Activated naive CD8-positive, alpha-beta T cell (primary cell): ENCODE measurements around the gene TRAF3IP1.
"Not testable (repeated sequence)": the region's sequence is repeated elsewhere in the genome, so short reads cannot be mapped to it uniquely, and the experiment has no call there.

Experiments used
- H3K27ac Mint-ChIP-seq: one replicate; pipeline ENCODE4 v1.8.0; 2021; ENCODE audit warnings: mixed read lengths
- H3K27me3 Mint-ChIP-seq: one replicate; pipeline ENCODE4 v1.8.0; 2021; ENCODE audit warnings: mixed read lengths
- H3K36me3 Mint-ChIP-seq: one replicate; pipeline ENCODE4 v1.8.0; 2021; ENCODE audit warnings: mixed read lengths
- H3K4me1 Mint-ChIP-seq: one replicate; pipeline ENCODE4 v1.8.0; 2021; ENCODE audit warnings: low read depth, mixed read lengths
- H3K4me3 Mint-ChIP-seq: one replicate; pipeline ENCODE4 v1.8.0; 2021; ENCODE audit warnings: mild to moderate bottlenecking, mixed read lengths
- H3K9me3 Mint-ChIP-seq: one replicate; pipeline ENCODE4 v1.8.0; 2021; ENCODE audit warnings: low read depth, mixed read lengths

Gene TRAF3IP1

GRCh38 chr2:238383743-238384380, 63.5 kb downstream of the TRAF3IP1 start:
- Mint-ChIP-seq H3K9me3 (no peaks in the 10 kb centered on the region), H3K4me3 (no peak overlapping the region), H3K27ac (no peak overlapping the region), H3K27me3 (no peaks in the 10 kb centered on the region), H3K4me1 (peaks cover 17% of the 10 kb centered on the region), H3K36me3 (peaks cover 18% of the 10 kb centered on the region)

- no peak overlapping the region for H3K4me3 Mint-ChIP-seq
- H3K36me3 Mint-ChIP-seq = peaks cover 15% of the 10 kb centered on the region
- no peak overlapping the region for H3K27ac Mint-ChIP-seq
- no peaks in the 10 kb centered on the region for H3K4me1 Mint-ChIP-seq
- no peaks in the 10 kb centered on the region for H3K9me3 Mint-ChIP-seq
- H3K27me3 Mint-ChIP-seq = no peaks in the 10 kb centered on the region
Observed at GRCh38 chr2:238387332-238387731, 67.0 kb downstream of the TRAF3IP1 start.

GRCh38 chr2:238388794-238389193, 68.5 kb downstream of the TRAF3IP1 start:
- no peaks in the 10 kb centered on the region for H3K9me3 Mint-ChIP-seq
- no peak overlapping the region for H3K4me3 Mint-ChIP-seq
- peaks cover 5% of the 10 kb centered on the region for H3K36me3 Mint-ChIP-seq
- no peaks in the 10 kb centered on the region for H3K27me3 Mint-ChIP-seq
- H3K4me1 Mint-ChIP-seq = no peaks in the 10 kb centered on the region
- no peak overlapping the region for H3K27ac Mint-ChIP-seq

DNA sequence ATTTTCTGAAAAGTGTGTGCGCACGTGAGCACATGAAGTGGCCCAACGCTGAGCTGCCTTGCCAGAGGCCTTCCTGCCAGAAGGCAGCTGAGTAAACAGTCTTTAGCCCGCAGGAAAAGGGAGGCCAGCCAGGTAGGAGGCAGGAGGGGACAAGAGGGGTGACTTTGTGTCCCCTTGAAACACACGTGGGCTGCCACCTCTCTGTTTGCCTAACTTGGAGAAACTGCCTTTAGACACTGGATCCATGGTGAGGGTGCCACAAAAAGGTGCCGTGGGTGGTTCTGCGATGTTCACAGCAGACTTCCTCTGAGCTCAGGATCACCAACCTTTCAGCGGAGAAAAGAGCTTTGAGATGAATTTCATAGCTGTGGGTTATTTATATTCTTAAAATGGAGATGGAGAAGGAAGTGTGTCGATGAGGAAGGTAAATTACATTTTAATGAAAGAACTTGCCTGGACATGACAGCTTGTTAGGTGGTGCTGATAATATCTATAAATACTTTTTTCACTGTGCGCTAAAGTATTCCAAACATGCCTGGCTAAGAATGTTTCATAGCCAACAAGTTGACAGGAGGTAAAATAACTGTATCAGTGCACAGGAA, 69.8 kb downstream of the TRAF3IP1 start:
- no peaks in the 10 kb centered on the region for H3K4me1 Mint-ChIP-seq

GRCh38 chr2:238391042-238391689, 70.8 kb downstream of the TRAF3IP1 start:
- H3K27me3 Mint-ChIP-seq = no peaks in the 10 kb centered on the region
- H3K36me3 Mint-ChIP-seq = peaks cover 2% of the 10 kb centered on the region
- no peaks in the 10 kb centered on the region for H3K4me1 Mint-ChIP-seq
- H3K27ac Mint-ChIP-seq = no peak overlapping the region
- no peaks in the 10 kb centered on the region for H3K9me3 Mint-ChIP-seq
- H3K4me3 Mint-ChIP-seq = no peak overlapping the region

More for the DNA sequence above, 69.8 kb downstream of the TRAF3IP1 start:
- H3K9me3 Mint-ChIP-seq = no peaks in the 10 kb centered on the region
- H3K27ac Mint-ChIP-seq = no peak overlapping the region
- peaks cover 5% of the 10 kb centered on the region for H3K36me3 Mint-ChIP-seq
- H3K4me3 Mint-ChIP-seq = no peak overlapping the region
- H3K27me3 Mint-ChIP-seq = no peaks in the 10 kb centered on the region

GRCh38 chr2:238396663-238397062, 76.3 kb downstream of the TRAF3IP1 start:
- Mint-ChIP-seq H3K36me3 (no peaks in the 10 kb centered on the region), H3K27me3 (no peaks in the 10 kb centered on the region), H3K27ac (no peak overlapping the region), H3K4me1 (no peaks in the 10 kb centered on the region), H3K9me3 (no peaks in the 10 kb centered on the region), H3K4me3 (no peak overlapping the region)

GRCh38 chr2:238397356-238397755, 77.0 kb downstream of the TRAF3IP1 start:
- no peak overlapping the region for H3K27ac Mint-ChIP-seq

DNA sequence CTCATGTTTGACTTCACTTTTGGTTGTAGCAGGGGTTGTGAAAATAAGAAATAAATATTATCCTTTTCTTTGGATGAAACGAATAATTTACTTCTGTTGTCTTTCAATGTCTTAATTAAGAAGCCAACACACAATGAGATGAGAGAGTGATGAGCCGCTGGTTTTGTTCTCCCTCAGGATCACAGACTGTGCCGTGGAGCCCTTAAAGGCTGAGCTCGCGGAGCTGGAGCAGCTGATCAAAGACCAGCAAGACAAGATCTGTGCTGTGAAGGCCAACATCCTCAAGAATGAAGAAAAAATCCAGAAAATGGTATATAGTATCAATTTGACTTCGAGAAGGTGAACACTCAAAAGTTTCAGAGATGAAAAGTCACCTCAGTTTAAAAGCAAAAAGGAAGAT, 78.3 kb downstream of the TRAF3IP1 start:
- H3K4me1 Mint-ChIP-seq = no peaks in the 10 kb centered on the region
- H3K27ac Mint-ChIP-seq = no peak overlapping the region
- no peaks in the 10 kb centered on the region for H3K27me3 Mint-ChIP-seq
- H3K4me3 Mint-ChIP-seq = no peak overlapping the region
- H3K36me3 Mint-ChIP-seq = no peaks in the 10 kb centered on the region
- H3K9me3 Mint-ChIP-seq = no peaks in the 10 kb centered on the region

More at GRCh38 chr2:238397356-238397755, 77.0 kb downstream of the TRAF3IP1 start:
- Mint-ChIP-seq H3K4me1 (no peaks in the 10 kb centered on the region), H3K9me3 (no peaks in the 10 kb centered on the region), H3K27me3 (no peaks in the 10 kb centered on the region), H3K4me3 (no peak overlapping the region), H3K36me3 (no peaks in the 10 kb centered on the region)

GRCh38 chr2:238399094-238399493, 78.8 kb downstream of the TRAF3IP1 start:
- Mint-ChIP-seq H3K36me3 (no peaks in the 10 kb centered on the region), H3K4me1 (no peaks in the 10 kb centered on the region), H3K27ac (no peak overlapping the region), H3K9me3 (no peaks in the 10 kb centered on the region), H3K27me3 (no peaks in the 10 kb centered on the region), H3K4me3 (no peak overlapping the region)

- H3K4me1 Mint-ChIP-seq = peaks cover 6% of the 10 kb centered on the region
- no peaks in the 10 kb centered on the region for H3K36me3 Mint-ChIP-seq
- no peak overlapping the region for H3K4me3 Mint-ChIP-seq
- no peaks in the 10 kb centered on the region for H3K9me3 Mint-ChIP-seq
- no peak overlapping the region for H3K27ac Mint-ChIP-seq
- H3K27me3 Mint-ChIP-seq = no peaks in the 10 kb centered on the region
Observed at GRCh38 chr2:238401551-238401950, 81.2 kb downstream of the TRAF3IP1 start.

GRCh38 chr2:238403632-238404405, 83.5 kb downstream of the TRAF3IP1 start:
- H3K27me3 Mint-ChIP-seq = no peaks in the 10 kb centered on the region
- peaks cover 6% of the 10 kb centered on the region for H3K4me1 Mint-ChIP-seq
- H3K36me3 Mint-ChIP-seq = peaks cover 2% of the 10 kb centered on the region
- no peak overlapping the region for H3K4me3 Mint-ChIP-seq
- no peak overlapping the region for H3K27ac Mint-ChIP-seq
- H3K9me3 Mint-ChIP-seq = no peaks in the 10 kb centered on the region

- no peak overlapping the region for H3K27ac Mint-ChIP-seq
- no peak overlapping the region for H3K4me3 Mint-ChIP-seq
- H3K4me1 Mint-ChIP-seq = peaks cover 6% of the 10 kb centered on the region
- H3K27me3 Mint-ChIP-seq = no peaks in the 10 kb centered on the region
- H3K36me3 Mint-ChIP-seq = peaks cover 2% of the 10 kb centered on the region
- H3K9me3 Mint-ChIP-seq = no peaks in the 10 kb centered on the region
Observed at GRCh38 chr2:238404406-238405216, 84.3 kb downstream of the TRAF3IP1 start.

GRCh38 chr2:238405217-238405555, 84.9 kb downstream of the TRAF3IP1 start:
- not testable (repeated sequence) for H3K36me3 Mint-ChIP-seq, H3K27ac Mint-ChIP-seq, H3K4me1 Mint-ChIP-seq, H3K4me3 Mint-ChIP-seq, H3K27me3 Mint-ChIP-seq, H3K9me3 Mint-ChIP-seq

- Mint-ChIP-seq H3K9me3 (no peaks in the 10 kb centered on the region), H3K27ac (no peak overlapping the region), H3K4me3 (no peak overlapping the region), H3K36me3 (peaks cover 2% of the 10 kb centered on the region), H3K4me1 (peaks cover 6% of the 10 kb centered on the region), H3K27me3 (no peaks in the 10 kb centered on the region)
Observed at GRCh38 chr2:238406221-238406997, 86.1 kb downstream of the TRAF3IP1 start.
